Activated CD8-positive, alpha-beta memory T cell treated with anti-CD3 and anti-CD28 coated beads for 4 hours (primary cell): ENCODE measurements around the gene CTNNA1.

ENCODE experiments used
- DNase-seq, 2 donors: peaks; one replicate each; pipeline ENCODE4 v3.0.0-alpha.2; 2020; ENCODE audit warnings: low read depth in 2 of 2

CTNNA1 gene

DNA sequence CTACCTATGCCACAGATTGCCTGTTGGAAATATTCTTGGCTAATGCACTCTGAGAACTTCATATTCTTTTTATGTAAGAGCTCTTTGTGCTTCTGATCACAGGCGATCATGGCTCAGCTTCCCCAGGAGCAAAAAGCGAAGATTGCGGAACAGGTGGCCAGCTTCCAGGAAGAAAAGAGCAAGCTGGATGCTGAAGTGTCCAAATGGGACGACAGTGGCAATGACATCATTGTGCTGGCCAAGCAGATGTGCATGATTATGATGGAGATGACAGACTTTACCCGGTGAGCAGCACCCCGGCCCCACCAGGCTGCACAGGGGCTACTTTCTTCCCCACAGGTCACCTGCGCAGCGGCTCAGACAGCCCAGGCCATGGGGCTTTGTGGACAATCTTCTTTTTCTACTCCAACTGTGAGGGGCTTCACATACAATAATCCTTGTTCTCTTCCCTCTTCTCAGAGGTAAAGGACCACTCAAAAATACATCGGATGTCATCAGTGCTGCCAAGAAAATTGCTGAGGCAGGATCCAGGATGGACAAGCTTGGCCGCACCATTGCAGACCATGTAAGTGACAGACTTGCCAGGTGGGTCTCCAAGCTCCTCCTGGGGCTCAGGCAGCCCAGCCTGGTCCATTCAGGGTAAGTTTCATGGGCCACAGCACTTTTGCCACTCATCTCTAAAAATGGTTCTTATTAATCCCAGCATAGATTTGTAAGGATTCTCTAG is 177.3 kb downstream of the CTNNA1 start:
- no peak for DNase-seq

DNA sequence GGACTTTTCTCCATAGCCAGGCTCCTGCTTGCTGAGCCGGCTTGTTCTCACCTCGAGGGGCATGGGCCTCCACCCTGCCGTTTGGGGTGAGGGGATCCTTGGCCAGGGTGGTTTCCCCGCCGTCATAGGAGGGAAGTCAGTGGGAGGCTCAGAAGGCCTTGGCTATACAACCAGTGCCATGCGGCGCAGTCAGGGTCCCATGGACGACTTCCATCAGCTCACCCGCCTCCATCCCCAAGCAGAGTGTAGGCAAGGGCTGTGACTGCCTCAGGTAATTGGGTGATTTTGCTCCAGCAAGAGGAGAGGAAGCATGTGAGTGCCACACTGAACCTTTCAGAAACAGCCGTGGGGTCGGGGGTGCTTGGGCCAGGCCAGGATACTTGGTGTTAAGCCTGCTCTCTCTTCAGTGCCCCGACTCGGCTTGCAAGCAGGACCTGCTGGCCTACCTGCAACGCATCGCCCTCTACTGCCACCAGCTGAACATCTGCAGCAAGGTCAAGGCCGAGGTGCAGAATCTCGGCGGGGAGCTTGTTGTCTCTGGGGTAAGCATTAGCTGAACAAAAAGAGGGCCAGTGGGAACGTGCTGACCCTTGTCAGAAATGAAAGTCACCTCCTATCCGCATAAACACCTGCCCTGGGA is 179.1 kb downstream of the CTNNA1 start:
- no peak for DNase-seq

DNA sequence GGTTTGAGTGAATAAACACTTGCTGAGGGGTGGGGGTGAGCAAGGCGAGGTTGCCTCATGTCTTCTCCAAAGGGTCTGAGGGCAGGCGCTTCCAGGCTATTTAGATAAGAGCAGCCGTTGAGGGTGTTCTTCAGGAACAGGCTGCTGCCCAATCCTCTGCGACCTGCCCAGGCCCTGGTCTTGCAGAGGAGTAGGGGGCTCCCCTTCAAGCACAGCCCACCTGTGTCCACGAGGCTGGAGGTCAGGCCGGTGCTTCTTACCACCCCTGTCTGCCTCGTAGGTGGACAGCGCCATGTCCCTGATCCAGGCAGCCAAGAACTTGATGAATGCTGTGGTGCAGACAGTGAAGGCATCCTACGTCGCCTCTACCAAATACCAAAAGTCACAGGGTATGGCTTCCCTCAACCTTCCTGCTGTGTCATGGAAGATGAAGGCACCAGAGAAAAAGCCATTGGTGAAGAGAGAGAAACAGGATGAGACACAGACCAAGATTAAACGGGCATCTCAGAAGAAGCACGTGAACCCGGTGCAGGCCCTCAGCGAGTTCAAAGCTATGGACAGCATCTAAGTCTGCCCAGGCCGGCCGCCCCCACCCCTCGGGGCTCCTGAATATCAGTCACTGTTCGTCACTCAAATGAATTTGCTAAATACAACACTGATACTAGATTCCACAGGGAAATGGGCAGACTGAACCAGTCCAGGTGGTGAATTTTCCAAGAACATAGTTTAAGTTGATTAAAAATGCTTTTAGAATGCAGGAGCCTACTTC is 180.5 kb downstream of the CTNNA1 start:
- no peak for DNase-seq

DNA sequence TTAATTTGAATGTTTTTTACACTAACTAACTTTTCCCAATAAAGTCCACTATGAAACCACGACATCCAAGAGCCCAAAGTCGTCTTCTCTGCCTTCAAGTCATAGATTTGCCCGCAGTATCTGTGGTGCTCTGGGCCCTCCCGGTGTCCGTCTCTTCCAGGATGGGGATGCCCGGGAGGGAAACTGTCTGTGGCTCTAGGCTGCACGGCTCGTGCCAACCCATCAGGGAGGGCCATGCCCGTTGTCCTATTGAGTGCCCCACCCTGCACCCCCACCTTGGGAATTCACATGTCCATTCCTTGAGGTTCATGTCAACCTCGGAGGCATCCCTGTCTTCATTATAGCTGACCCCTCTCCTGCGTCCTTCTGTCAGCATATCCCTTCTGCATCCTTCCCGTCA is 181.7 kb downstream of the CTNNA1 start:
- no peak for DNase-seq

DNA sequence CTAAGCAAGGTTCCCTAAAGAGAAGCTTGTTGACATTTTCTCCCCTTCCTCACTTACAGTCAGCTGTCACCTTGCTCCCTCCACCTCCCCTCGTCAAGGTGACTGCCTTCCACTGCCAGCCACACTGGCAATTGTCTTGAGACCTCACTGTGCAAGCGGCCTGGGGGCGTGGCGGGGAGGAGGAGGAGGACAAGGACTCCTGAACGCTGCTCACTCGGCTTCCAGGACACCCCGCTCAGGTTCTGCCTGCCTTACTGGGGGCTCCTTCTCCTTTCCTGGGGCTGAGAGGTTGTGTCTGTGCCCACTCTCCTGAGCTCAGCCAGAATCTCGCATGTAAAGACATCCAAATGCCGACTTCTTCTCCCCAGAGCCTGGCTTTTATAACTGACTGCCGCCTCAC is 182.2 kb downstream of the CTNNA1 start:
- no peak for DNase-seq

DNA sequence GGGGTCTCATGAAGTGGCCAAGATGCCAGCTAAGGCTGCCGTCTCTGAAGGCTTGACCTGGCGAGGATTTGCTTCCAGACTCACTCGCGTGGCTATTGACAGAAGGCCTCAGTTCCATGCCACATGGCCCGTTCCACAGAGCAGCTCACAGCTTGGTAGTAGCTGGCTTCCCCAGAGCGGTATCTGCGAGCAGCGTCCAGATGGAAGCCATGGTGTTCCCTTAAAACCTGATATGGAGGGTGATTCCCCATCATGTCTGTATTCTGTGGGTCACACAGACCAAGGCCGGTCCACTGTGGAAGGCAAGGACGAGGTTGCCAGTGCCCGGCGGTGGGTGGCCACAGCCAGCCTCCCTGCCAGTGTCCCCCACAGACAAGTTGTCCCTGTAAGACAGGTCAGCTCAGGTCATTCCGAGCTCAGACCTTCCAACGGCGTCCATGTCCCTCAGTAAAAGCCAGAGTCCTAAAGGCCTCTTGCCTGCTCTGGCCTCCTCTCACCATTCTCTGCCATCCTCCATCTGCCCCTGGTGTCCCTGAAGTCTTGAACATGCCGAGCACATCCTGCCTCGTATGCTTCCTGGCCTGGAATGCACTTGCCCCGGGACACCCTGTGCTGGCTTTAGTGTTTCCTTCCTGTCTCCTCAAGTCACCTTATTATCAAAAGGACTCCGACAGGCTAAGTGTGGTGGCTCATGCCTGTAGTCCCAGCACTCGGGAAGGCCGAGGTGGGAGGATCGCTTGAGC is 183.2 kb downstream of the CTNNA1 start:
- no peak for DNase-seq

DNA sequence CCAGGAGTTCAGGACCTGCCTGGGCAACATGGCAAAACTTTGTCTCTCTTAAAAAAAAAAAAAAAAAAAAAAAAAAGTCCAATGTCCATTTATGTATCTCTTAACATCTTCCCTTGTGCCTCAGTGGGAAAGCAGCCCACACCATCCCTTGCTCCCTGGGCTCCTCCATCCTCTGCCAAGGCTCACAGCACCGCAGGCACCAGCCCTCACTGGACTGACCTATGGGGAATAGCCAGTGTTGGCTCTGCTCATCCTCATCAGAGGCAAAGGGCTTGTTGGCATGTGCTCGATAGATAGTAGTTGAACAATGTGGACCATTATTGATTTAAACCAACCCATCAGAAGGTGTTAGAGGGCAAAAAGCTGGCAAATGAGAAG is 183.7 kb downstream of the CTNNA1 start:
- no peak for DNase-seq

DNA sequence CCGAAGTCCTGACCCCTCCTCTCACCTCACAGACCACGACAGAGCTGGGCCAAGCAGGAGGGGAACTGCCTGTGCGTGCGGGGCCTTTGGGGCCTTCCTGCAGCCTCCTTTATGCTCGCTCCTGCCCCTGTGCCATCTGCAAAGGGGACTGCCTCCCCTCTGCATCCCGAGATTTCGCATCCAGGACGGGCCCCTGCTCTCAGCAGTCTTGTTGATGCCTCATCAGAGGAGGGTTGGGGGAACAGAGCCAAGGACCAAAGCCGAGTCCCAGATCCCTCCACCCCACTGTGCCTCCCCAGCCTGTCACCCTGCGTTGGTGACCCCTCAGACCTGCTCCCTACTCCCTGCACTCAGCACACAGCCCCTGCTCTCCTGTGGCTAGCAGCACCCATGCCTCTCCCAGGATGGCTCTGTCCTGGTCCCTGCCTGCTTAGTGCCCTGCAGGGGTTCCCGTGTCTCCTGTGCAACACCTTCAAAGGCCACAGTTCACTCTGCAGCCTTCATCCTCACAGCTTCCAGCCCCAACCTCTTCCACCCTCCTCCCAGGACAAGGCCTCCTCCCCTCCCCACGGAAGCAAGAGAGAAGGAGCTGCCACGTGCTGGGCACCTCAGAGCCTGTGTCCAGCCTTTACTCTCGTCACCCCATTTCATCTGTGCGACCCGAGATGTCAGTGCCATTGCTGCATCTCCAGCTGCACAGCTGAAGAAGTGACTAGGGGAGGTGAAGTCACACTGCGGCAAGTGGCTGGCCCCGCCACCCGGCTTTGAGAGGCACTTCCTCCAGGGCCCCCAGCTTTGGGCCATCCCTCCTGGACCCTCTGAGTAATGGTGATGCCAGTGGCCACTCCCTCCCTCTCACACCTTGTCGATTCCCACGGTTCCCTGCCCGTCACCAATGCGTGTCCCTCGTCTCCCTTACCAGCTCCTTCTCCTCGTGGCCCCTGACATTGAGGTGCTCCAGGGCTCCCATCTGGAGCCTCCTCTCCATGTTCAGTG is 184.5 kb downstream of the CTNNA1 start:
- no peak for DNase-seq

DNA sequence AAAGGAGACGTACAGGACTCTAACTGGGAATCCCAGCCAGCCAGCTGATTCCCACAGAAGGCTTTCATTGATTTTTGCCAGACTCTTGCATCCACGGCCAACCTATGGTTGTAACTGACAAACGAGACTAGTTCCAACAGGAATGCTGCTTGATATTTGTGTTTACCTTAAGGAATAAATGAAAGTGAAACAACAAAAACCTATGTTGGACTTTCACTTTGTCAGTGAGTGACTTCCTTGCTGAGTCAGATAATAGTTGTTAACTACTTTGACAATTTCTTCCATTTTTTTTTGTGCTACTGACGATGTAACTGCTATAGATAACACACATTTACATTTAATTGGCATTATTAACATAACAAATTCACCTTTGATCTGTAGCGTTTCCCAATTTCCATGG is 185.3 kb downstream of the CTNNA1 start:
- no peak for DNase-seq

DNA sequence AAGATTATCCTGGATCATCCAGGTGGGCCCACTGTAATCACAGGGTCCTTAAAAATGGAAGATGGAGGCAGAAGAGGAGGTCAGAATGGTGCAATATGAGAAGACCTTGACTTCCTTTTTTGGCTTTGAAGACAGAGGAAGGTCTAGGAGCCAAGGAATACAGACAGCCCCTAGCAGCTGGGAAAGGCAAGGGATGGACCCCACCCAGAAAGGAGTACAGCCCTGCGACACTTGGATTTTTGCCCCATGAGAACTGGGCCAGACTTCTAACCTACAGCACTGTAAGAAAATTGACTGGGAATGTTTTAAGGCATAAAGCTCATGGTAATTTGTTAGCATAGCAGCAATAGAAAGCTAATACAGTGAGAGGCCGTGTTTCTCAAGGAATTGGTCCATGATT is 188.8 kb downstream of the CTNNA1 start:
- no peak for DNase-seq

DNA sequence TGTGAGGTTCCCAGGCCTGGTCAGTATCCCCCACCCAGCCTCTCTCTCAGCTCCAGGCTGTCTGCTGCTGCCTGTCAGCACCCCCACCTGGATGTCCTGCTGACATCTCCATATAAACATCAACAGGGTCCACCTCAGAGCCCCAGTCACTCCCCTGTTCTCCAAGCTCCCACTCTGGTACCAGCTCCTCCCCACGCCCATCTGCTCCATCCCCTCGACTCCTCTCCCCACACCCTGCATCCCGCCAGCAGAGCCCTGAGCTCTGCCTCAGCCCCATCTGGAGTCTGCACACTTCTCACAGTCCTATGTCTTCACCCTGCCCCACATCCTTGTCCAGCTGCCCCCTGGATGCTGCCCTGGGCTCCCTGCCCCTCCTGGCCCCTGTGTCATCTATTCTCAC is 189.6 kb downstream of the CTNNA1 start:
- no peak for DNase-seq

DNA sequence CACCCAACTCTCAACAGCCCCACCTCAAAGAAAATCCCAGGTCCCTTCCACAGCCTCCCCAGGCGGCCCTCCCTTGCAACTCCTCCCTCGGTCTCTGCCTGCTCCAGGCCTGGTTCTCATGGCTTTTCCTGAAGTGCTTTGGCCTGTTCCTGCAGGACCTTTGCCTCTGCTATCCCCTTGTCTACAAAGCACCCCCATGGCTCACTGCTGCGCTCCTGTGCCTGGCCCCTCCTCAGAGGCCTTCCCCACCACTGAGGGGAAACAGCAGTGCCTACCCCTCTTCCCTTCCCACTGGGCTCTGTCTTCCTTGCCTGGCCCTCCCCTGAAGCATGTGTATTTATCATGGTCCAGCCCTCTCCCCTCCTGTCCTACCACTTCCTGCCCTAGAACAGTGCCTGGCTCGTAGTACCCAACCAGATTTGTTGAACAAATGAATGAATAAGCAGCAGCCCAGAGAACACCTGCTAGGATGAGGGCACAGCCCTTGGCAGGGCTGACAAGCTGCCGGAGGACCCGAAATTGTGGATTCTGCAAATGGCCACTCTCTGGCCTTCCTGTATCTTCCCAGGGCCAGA is 190.5 kb downstream of the CTNNA1 start:
- no peak for DNase-seq

DNA sequence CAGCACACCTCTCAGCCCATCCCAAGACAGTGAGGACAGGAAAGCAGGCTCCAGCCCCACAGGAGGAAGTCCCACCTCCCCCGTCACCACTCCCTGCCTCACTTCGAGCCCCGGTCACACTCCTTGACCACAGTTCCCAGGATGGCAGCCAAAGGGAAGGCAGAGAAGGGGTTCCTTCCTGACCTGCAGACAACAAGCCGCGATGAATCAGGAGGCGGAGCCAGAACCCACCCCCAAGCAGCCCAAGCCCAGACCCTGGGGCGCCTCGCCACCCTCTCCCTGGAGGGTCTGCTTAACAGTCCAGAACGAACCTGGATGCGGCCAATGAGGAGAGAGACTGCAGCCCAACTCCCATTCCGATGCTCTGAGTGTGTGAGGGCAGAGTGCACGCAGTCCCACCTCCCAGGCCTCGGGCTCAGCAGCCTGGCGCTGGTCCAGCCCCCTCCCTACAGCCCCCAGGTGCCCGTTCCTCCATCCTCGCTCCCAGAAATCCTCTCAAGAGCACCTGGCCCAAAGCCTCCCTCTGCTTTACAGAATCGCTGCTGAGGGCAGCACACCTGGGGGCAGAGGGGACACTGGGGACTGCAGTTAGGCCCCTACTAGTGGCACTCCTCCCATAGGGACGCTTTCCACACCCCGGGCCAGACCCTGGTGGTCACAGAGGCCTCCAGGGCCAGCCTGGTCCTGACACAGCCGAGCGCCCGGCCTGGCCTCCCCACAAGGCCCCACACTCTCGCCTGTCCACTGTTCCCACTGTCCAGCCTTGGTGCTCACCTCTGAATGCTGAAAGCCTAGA is 191.5 kb downstream of the CTNNA1 start:
- DNase-seq: no peak

DNA sequence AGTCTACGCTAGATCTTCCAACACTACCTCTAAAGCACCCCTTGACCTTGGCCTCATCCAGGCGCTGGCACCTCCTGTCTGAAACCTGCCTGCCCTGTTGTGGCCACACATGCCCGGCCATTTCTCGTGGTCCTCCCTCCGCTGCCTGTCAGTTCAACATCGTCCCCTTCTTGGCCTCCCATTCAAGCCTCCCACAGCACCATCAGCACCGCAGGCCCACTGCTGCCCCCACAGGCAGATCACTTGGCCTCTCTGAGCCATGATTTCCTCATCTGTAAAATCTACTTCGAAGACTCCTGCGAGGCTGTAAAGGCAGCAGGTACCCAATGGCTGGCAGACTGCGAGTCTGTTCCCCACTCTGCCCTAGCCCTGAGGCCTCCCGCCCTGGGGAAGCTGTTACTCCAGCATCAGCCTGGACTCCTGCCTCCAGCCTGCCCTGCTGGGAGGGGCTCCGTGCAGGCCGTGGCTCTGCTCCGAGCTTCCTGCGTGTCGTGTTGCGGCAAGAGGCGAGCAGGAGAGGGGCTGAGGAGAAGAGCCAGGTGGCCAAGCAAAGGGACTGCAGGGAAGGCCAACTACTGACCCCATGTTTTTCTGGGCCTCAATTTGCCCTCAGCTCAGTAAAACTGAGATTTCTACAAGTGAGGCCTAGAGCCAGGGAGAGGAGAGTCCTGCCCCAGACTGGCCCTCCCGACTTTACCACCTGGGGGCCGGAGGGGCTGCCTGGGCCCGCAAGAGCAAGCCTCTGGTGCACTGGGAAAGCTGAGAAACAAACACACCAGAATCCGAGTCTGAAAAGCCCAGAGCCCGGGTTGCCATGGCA is 192.4 kb downstream of the CTNNA1 start:
- no peak for DNase-seq

DNA sequence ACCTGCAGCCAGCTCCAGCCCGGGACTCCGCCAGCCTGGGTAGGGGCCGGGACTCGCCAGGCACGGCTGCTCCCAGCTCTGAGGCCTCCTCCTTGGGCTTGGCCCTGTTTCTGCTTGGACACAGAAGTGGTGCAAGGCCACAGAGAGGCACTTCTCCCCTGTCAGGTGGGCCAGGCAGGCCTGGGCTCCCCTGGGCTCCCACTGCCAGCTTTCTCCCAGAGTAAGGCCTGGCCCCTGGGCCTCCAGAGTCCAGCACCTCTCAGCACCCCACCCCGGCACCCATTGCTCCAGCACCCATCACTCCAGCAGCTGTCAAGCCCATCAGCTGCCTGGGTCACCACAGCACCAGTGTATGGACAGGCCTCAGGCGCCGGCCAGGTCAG is 193.0 kb downstream of the CTNNA1 start:
- no peak for DNase-seq

DNA sequence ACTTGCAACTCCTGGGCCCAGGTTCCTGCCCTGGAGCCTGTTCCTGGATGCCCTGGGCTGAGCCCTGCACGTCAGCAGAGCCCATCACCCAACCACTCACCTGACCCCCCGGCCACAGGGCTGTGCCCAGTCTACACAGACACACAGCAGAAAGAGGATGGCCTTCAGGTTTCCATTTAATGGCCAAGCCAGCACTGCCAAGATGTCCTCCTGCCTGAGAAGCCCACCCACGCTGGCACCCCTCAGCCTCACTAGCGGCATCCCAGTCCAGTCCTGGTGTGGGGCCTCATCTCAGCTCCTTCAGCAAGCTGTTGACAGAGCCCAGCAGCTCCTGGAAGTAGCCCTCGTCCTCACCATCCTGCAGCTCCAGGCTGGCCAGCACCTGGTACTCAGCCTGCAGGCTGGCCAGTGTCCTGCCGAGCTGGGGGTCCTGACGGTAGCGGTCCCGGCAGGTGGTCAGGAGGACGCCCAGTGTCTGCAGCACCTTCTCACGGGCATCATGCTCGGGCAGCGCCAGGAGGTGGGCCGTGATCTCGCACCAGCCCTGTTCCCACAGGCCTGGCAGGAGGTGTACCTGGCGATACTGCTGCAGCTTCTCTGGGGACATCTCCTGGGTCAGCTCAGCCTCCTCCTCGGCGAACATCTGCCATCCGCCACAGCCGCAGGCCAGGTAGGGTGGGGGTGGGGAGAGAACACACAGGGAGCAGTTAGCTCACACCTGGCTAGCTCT is 193.8 kb downstream of the CTNNA1 start:
- DNase-seq: no peak

DNA sequence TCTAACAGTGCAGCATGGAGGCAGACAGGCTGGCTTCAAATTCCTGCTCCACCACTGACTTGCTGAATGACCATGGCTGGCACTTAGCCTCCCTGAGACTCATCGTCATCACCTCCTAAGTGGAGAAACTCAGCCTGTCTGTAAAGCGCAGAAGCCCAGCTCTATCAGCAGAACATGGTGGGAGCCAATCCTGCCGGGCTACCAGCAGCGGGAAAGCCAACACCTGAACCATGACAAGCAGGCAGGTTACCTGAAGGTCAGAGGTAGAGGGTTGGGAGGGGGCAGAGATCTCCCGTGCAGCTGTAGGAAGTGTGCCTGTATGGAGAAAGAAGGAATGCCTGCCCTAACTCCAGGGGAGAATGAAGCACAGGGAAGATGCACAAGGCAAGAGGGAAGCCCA is 194.6 kb downstream of the CTNNA1 start:
- DNase-seq: no peak

DNA sequence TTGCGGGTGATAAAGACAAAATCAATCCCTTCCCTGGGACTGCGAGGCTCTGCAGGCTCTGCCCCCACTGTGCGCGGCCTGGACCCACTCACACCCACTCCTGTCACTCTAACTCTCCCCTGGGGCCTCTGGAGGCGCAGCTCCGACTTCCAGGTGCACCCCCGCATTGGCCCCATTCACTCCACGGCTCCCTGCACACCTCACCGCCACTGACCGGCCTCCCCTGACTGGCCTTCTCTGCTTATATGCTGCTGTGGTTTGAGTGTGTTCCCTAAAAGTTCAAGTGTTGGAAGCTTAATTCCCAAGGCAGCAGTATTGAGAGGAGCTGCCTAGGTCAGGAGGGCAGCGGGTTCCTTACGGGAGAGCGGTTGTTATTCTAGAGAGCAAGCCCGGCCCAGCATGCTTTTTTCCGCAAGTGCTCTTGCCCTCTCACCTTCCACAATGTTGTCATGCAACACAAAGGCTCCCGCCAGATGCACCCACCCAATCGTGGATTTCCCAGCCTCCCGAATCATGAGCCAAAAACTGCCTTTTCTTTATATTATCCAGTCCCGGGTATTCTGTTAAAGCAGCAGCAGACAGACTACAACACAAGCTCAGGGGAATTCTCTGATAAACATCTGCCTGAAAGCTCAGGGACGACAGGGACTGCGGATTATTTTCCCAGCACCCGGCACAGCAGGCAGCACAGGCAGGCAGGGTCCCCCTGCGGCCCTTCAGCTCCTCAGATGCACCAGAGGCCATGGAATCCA is 195.4 kb downstream of the CTNNA1 start:
- DNase-seq: no peak
